NCI-H524 treated with DMSO at 0.1 percent for 48 hours (cell line): ENCODE results near the gene CENPM.
"Not testable (repeated sequence)": the region's sequence is repeated elsewhere in the genome, so short reads cannot be mapped to it uniquely, and the experiment has no call there.

Experiments used
- DNase-seq: peaks from one replicate; lab custom pipeline; 2025; lab: John Stamatoyannopoulos, UW

The CENPM gene

DNA sequence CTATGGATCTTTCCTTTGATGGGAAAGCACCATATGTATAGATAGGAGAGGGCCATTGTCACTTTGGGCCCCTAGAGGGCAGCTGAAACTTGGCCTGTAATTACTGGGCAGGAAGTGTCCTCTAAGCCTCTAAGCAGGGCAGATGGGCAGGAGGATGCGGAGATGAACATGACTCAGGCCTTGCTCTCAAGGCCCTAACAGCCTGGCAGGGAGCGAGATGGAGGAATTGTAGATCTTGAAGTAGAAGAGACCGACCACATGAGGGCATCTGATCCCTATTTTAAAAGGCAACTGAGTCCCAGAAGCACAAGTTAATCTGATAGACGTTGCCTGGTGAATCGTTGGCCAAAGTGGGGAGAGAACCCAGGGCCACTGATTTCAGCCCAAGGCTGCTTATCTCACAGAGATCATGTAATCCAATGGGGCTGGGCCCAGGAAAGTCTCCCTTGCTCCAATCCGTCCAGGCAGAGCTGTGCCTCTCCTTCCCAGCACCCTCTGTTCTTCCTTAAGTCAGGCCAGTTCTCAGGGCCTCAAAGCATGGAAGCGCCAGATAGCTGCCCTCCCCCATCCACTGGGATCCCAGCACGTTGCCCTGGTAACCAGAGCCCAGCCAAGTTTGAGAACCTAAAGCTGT is 19.8 kb upstream of the CENPM start:
- peak; percentile 93 for DNase-seq

DNA sequence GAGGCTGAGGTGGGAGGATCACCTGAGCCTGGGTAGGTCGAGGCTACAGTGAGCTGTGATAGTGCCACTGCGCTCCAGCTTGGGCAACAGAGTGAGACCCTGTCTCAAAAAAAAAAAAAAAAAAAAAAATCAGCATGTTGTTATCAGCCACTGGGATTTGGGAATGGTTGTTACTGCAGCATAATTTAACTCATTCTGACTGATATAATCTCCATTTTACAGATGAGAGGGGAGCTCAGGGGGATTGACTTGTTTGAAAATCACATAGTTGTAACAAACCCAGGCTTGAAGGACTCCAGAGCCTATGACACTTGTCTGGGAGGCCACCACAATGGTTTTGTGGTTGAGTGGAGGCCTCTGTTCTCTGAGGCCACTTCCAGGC is 19.3 kb upstream of the CENPM start:
- no peak for DNase-seq

DNA sequence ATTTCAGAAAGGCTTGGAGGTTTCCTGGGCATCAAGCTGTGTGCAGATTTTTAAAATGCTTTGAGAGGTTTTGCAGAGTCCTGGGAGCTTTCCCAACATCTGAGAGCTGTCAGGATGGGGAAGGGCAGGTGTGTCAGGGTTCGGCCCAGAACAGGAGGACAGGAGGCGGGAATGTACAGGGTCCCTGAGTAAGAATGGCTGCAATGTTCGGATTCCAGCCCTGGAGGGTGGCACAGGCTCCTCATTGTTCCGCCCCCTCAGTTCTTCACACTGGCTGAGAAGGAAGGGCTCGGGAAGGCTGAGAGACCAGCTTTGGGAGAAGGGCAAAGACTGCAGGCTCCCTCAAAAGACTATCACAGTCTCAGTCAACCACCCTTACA is 17.1 kb upstream of the CENPM start:
- DNase-seq, result no peak

DNA sequence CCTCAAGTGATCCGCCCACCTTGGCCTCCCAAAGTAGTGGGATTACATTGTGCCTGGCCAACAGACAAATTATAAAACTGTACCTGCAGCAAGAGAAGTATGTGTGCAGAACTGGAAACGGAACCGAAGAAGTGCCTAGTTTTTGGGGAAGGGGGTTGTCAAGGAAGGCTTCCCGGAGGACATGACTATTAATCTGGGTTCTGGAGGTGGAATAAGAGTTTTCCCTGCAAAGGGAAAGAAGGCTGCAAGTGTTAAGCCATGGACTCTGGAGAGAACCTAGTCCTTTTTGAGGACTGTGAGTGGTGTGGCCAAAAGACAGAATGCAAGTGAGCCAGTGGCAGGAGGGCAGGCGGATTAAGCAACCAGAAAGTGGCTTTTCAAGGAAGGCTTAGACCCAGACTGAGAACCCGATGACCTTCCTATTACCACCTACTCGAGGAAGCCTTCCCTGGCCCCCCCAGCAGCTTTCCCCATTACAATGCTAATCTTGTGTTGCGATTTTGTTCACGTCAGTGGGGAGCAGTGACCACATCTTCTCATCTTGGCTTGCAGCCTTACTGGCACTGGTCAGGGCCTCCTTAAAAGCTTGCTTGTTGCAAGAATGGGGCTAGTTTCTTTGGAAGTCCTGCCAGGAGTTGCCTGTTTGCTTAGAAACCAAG is 16.6 kb upstream of the CENPM start:
- DNase-seq, result no peak

DNA sequence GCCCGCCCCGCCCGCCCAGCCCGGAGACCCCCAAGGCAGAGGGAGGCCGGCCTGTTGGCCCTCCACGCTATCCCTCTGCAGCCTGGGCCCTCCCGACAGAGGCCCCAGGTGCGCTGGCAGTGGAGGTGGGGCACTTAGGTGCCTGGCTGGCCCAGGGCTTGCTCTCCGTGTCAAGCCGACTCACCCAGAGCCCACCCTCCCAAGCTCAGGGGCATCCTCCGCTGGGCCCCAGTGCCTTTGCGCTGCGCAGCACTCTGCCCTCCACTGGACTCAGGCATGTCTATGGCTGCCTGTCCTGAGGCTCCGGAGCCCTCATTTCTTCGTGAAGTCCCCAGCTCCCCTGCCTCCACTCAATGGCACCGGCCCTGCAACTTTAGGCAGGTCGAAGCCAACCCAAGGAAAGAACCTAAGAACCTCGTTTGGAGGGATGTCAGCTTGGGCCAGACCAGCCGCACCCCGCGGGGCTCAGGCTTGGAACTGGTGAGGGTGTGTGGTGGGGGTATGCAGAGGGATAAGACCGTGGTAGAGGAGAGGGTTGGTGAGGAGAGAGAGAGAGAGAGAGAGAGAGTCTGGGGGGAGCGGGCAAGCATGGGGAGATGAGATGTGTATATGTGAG is 11.1 kb upstream of the CENPM start:
- no peak for DNase-seq

DNA sequence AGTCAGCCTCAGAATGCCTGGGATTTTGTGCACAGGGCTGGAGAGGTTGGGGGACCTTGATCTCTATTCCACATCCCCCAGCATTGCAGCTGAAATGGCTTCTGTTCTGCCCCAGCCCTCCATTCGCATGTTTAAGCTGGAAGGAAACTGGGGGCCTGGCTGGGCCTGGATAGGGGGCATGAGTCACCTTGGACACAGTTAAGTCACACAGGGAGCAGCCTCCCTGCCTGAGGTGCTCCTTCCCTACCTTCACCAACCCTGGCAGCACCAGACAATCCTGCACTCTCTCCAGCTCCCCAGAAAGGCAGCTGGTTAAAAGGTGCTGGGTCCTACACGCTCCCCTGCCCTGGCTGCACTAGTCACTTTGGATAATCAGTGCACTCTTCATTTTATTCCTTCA is 5.8 kb upstream of the CENPM start:
- no peak for DNase-seq

DNA sequence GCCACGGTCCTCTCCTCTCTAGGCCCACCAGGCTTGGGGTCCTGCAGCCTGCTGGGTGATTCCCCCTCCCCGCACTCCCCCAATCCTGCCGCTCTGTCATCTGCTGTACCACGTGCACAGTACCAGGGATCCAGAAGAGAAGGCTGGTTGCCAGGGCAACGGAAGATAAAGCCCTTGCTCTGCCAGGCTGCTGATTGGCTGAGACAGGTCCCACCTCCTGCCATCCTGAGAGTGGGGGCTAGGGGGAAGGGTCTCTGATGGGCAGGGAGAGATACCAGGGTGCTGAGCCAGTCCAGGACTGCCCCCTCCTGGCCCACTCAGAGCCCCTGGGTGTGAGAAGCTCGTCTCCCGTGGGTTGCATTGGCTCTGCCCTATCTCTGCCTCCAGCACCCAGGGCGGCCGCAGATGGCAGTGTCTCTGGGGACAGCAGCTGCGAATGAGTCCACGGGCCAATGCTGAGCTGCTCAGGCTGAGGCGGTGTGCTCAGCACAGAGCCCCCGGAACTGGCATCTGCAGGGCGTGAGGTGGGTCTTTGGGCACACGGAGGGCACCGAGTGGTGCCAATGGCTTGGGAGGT is 5.0 kb upstream of the CENPM start, which contains the start of gene SMIM45:
Gene SMIM45 (plus strand): TSS at position 253 of the 577 bp plus-strand sequence.
- DNase-seq, result peak; percentile 72

DNA sequence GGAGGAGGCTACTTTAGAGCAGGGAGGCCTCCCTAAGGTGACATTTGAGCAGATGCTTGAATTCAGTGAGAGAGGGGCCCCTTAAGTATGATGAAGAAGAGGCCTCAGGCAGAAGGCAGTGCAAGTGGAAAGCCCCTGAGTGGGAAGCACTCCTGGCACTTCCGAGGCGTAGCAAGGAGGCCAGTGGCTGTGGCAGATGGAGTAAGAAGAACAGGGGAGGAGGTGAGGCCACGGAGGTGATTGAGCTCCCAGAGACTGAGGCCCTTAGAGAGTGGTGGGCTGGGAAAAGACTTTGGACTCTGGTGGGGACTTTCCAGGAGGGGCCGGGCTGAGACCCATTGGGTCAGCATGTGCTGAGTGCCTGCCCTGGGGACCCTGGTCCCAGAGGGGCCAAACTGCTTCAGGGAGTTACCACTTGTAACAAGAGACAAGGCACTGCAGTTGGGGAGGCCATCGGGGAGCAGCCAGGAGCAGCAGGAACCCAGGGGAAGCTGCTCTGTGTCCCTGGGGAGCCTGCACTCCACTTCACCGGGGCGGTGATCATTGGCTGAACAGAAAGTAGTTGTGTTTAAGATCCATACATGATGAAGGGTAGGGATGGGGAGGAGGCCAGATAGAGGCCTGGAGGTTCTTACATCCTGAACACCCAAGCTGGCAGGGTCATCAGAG is 2.5 kb upstream of the CENPM start:
- peak; percentile 75 for DNase-seq

DNA sequence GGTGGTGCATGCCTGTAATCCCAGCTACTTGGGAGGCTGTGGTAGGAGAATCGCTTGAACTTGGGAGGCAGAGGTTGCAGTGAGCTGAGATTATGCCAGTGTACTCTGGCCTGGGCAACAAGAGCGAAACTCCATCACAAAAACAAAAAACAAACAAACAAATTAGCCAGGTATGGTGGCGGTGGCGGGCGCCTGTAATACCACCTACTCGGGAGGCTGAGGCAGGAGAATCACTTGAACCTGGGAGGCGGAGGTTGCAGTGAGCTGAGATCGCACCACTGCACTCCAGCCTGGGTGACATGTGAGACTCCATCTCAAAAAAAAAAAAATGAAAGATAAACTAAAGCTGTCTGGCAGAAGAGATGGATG is 2.0 kb upstream of the CENPM start:
- not testable (repeated sequence) for DNase-seq

DNA sequence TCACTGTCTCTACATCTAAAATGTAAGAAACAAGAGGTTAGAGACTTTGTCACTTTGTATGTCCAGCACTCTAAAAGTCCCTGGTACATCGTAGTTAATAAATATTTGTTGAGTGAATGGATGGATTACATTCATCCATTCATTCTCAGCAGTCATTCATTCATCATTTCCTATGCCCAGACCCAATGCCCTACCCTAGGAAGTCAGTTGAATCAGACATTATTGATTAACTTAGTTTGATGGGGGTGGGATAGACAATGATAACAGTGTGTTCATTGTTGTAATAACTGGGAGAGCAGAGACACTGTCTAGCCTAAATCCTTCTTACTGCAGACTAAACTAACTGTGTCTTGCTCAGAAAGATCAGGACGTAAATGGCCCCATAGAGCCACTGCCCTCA is 1.2 kb upstream of the CENPM start:
- no peak for DNase-seq

DNA sequence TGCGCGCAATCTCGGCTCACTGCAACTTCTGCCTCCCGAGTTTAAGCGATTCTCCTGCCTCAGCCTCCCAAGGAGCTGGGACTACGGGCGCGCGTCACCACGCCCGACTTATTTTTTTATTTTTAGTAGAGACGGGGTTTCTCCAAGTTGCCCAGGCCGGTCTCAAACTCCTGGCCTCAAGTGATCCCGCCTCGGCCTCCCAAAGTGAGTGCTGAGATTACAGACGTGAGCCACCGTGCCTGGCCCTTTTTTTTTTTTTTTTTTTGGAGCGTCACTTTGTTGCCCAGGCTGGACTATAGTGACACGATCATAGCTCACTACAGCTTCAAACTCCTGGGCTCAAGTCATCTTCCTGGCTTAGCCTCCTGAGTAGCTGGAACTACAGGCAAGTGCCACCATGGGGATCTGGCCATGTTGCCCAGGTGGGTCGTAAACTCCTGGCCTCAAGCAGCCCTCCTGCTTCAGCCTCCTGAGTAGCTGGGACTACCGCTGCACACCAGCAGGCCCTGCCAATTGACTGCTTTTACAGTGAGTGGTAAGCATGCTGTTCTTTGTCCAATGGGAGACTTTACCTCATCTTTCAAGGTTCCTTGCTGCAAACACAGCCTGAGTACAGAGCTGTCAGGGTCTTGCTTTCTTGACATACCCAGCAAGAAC is 600 bp upstream of the CENPM start:
- no peak for DNase-seq

DNA sequence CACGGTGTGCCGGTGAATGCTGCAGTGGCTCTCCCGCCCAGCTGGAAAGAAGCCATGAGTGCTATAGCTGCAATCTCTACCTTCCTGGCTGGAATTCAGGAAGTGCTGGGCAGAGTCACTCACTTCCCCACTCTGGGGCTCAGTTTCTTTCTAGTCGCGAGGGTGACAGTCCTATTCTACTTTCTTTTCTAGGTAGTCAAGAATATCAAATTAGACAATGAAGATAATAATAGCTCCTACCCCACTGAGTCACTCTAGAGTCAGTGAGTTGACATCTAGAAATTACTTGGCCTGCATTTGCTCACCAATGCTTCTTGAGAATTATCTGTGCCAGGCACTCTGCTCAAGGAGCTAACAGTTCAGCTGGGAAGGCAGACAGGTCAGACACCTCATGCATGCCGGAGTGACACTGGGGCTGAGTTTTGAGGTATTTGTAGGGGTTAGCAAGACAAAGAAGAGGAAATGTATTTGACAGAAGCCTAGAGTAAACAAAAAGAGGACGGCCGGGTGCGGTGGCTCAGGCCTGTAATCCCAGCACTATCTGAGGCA is 3.2 kb downstream of the CENPM start:
- DNase-seq, result no peak

DNA sequence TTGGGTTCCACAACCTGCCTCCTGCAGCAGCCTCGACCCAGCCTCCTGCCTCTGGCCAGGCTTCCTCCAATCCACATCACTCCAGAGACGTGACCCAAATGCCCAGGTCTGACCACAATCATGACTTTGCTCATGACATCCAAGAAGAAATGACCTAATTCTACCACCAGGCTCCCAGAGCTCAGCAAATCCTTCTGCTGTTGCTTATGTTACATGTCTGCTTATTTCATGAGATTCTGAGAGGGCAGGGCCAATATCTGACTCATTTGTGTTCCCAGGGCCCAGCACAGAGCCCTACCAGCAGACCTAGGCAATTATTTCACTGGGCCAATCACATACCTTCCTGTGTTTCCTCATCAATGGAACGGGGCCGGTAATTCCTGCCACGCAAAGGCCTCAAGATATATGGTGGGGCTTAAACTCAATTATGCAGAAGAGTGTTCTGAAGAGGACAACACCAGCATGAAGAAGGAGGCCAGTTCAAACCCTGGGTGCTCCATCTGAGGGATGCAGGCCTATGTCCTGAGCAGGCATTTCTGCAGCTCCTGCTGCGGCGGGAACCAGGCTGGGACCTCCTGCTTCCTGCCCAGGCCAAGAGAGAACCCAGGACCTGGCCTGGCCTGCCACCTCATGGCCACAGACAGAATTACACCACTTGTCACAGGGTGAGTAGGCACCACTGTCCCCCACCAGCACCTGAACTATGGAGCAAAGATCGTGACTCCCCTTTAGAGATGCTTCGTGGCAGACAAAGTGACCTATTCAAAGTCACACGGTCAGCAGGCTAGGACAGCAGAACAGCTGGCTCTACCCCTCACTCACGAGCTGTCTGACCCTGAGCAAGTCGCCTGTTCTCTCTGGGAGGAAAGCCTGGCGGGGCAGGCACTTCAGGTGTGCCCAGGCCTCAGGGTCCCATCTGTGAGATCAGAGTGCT is 5.9 kb downstream of the CENPM start:
- DNase-seq, result no peak

DNA sequence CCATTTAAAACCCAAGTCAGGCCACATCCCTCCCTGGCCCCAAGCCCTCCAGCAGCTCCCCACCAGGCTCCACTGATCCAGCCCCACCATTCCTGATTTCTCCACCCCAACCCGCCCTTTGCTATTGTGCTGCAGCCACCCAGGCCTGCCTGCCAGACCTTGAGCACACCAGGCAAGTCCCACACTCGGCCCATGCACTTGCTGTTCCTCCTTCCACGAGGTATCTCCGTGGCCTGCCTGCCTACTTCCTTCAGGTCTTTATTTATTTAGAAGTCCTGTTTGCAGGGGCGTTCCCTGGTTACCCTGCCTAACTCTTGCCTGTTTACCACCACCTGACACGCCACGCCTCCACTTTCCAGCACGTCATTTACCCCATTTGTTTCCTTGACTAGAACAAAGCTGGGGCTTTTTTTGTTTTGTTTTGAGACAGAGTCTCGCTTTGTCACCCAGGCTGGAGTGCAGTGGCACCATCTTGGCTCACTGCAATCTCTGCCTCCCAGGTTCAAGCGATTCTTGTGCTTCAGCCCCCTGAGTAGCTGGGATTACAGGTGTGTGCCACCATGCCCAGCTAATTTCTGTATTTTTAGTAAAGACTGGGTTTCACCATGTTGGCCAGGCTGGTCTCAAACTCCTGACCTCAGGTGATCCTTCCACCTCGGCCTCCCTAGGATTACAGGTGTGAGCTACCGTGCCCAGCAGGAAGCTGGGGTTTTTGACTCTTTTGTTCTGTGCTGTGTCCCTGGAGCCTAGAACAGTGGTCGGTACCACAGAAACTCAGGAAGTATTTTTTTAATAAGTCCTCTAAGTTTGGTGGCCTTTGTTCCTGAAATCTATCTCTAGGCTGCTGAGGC is 6.7 kb downstream of the CENPM start:
- no peak for DNase-seq

DNA sequence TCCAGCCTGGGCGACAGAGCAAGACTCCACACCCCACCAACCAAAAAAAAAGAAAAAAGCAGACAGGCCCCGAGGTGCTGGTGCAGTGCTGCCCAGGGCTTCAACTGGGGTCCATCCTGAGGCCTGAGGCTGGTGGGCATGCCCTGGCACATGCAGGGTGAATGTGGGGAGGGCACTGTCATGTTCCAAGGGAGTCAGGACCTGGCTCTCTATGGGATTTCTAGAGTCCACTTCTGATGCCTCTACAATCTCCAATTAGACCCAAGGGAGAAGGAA is 10.1 kb downstream of the CENPM start:
- DNase-seq, result no peak

DNA sequence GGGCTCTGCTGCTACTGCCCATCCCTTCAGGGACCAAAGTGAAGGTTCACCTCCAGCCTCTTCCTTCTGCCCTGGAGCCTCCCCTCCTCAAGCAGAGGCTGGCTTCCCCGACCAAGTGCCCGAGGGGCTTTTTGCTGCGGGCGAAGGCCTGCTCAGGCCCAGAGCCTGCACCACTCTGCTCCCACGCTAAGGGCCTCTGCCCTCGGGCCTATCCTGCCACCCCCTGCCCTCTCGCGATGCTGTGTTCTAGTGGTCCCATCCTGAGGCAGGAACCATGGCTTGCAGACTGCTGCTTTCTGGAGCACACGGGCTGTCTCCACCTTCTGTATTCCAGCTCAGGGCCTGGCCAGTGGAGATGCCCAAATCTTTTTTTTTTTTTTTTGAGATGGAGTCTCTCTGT is 11.4 kb downstream of the CENPM start:
- DNase-seq, result no peak

DNA sequence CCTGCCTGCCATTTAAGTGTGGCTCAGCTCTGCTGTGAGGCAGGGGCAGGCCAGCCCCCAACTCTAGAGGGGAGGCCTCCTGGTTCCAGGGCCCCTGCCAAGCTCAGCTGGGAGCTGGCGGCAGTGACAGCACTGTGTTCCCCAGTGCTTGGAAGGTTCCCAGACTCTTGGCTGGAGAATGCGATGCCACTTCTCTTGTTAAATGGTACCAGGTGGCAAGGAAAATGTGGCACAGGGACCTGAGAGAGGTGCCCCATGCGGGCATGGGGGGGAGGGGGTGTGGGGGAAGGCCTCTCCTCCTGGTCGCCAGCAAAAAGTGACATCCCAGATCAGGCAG is 12.0 kb downstream of the CENPM start:
- DNase-seq, result no peak

DNA sequence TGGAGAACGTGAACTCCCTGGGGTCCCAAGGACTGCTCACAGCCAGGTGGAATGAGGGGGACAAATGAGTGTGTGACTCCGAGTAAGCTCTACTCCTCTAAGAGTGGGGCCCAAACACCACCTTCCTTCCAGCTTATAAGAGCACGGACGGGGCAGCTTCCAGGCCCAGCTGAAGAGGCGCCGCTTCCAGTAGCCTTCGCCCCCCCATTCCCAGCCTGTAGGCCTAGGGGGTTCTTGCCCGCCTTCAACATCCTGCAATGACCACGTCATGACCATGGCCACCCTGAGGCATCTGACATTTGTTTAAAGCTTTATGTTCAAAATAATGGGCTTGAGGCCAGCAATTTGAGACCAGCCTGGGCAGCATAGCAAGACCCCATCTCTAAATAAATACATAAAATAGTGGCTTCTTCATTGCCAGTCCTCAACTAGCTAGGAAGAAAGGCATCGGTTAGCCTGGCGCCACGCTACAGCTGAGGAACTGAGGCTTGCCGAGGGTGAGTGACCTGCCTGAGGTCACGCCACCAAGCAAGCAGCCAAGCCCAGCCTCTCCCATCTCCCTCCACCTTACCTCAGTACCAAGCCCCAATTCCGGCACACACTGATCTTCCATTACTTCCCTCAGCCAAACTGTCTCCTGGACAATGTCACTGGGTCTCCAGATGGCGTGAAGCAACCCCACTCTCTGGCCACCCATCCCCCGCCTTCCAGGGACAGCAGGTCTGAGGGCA is 12.5 kb downstream of the CENPM start:
- no peak for DNase-seq

DNA sequence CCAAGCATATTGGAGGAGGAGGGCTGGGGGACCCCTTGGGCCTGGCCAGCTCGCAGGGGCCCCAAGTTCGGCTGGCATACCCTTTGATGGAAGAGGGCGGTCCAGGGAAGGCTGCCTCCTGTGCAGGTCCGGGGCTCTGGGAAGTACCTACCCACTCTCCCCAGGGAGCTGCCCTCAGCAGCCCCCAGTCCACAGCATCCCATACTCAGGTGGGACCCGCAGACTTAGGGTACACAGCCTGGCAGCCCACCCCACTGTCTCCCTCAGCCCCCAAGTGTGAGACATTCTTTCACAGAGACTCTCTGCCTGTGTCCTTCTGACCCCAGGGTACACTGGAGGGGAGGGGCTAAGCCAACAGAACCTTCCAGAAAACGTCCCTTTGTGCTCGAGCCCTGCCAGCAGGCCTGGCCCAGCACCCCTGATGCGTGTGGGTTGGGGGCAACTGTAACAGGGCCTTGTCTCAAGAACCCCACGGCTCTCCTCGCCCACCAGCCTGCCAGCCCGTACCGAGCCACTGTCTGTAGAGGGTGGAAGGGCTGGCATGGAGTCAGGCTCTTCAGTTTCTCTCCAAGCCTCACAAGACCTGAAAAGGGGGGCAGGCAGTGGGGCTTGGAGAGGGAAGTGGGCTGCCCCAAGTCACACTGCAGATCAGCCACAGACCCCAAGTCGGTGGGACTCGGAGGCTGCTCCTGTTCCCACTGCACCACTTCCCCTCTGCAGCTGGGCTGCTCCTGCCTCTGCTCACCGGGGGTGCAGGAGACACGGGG is 13.4 kb downstream of the CENPM start:
- no peak for DNase-seq
